Muscle layer of duodenum (tissue), 2 donors: ENCODE data around the gene KLHL35.
A peak's percentile ranks its signal among the peaks of the same experiment; 100 is the strongest.

Experiments
- H3K27ac ChIP-seq: one replicate; pipeline ENCODE4 v1.7.0; 2013; ENCODE audit warnings: mild to moderate bottlenecking, low read length
- H3K27me3 ChIP-seq: one replicate; pipeline ENCODE4 v1.7.0; 2013; ENCODE audit warnings: low read depth, mild to moderate bottlenecking, control low read depth, low read length
- H3K36me3 ChIP-seq, 2 donors: one replicate each; pipeline ENCODE4 v1.7.0; 2013; ENCODE audit warnings: low read length in 2 of 2, control low read depth in 1 of 2, mild to moderate bottlenecking in 1 of 2; ENCODE audit not compliant: insufficient read depth in 2 of 2, control insufficient read depth in 1 of 2
- H3K4me1 ChIP-seq, 2 donors: one replicate each; pipeline ENCODE4 v1.7.0; 2013; ENCODE audit warnings: low read length in 2 of 2, mild to moderate bottlenecking in 2 of 2, control low read depth in 1 of 2, moderate library complexity in 1 of 2; ENCODE audit not compliant: insufficient read depth in 2 of 2, control insufficient read depth in 1 of 2
- H3K4me3 ChIP-seq, 2 donors: one replicate each; pipeline ENCODE4 v1.7.0; 2013; ENCODE audit warnings: low read length in 2 of 2, low read depth in 1 of 2, mild to moderate bottlenecking in 1 of 2
- H3K9me3 ChIP-seq, 2 donors: one replicate each; pipeline ENCODE4 v1.7.0; 2013; ENCODE audit warnings: low read length in 2 of 2, control low read depth in 1 of 2, mild to moderate bottlenecking in 1 of 2; ENCODE audit not compliant: control insufficient read depth in 1 of 2
- donor health status: healthy.

Gene KLHL35

GRCh38 chr11:75475767-75476650, 43.0 kb upstream of the KLHL35 start:
- Histone ChIP-seq H3K4me1 (peaks cover 6 to 11% of the 10 kb centered on the region in 2 donors), H3K27ac (peak overlapping the region; percentile 14), H3K27me3 (no peaks in the 10 kb centered on the region), H3K4me3 (no peak overlapping the region), H3K36me3 (no peaks in the 10 kb centered on the region), H3K9me3 (no peaks in the 10 kb centered on the region)

GRCh38 chr11:75474878-75475766, 42.1 kb upstream of the KLHL35 start:
- H3K27me3 ChIP-seq = no peaks in the 10 kb centered on the region
- no peak overlapping the region for H3K4me3 ChIP-seq

GRCh38 chr11:75474240-75474639, 41.2 kb upstream of the KLHL35 start:
- peaks cover 6 to 11% of the 10 kb centered on the region in 2 donors for H3K4me1 ChIP-seq
- no peaks in the 10 kb centered on the region for H3K36me3 ChIP-seq
- no peak overlapping the region for H3K4me3 ChIP-seq
- H3K9me3 ChIP-seq = no peaks in the 10 kb centered on the region
- no peak overlapping the region for H3K27ac ChIP-seq
- no peaks in the 10 kb centered on the region for H3K27me3 ChIP-seq

More at GRCh38 chr11:75474878-75475766, 42.1 kb upstream of the KLHL35 start:
- Histone ChIP-seq H3K9me3 (no peaks in the 10 kb centered on the region), H3K4me1 (peaks cover 6 to 11% of the 10 kb centered on the region in 2 donors), H3K27ac (peak overlapping the region; percentile 14), H3K36me3 (no peaks in the 10 kb centered on the region)

- Histone ChIP-seq H3K9me3 (no peaks in the 10 kb centered on the region), H3K36me3 (no peaks in the 10 kb centered on the region), H3K4me1 (peaks cover 6 to 15% of the 10 kb centered on the region in 2 donors), H3K27ac (no peak overlapping the region), H3K4me3 (no peak overlapping the region), H3K27me3 (no peaks in the 10 kb centered on the region)
Measured at GRCh38 chr11:75473684-75474083, 40.7 kb upstream of the KLHL35 start.

- Histone ChIP-seq H3K4me1 (peaks cover 6 to 15% of the 10 kb centered on the region in 2 donors), H3K9me3 (no peaks in the 10 kb centered on the region), H3K36me3 (no peaks in the 10 kb centered on the region), H3K27me3 (no peaks in the 10 kb centered on the region), H3K4me3 (no peak overlapping the region), H3K27ac (no peak overlapping the region)
Measured at GRCh38 chr11:75472081-75472732, 39.2 kb upstream of the KLHL35 start.

GRCh38 chr11:75471176-75471973, 38.4 kb upstream of the KLHL35 start:
- Histone ChIP-seq H3K27ac (no peak overlapping the region), H3K4me1 (peaks cover 6 to 15% of the 10 kb centered on the region in 2 donors), H3K4me3 (no peak overlapping the region), H3K27me3 (no peaks in the 10 kb centered on the region), H3K9me3 (no peaks in the 10 kb centered on the region), H3K36me3 (no peaks in the 10 kb centered on the region)

DNA sequence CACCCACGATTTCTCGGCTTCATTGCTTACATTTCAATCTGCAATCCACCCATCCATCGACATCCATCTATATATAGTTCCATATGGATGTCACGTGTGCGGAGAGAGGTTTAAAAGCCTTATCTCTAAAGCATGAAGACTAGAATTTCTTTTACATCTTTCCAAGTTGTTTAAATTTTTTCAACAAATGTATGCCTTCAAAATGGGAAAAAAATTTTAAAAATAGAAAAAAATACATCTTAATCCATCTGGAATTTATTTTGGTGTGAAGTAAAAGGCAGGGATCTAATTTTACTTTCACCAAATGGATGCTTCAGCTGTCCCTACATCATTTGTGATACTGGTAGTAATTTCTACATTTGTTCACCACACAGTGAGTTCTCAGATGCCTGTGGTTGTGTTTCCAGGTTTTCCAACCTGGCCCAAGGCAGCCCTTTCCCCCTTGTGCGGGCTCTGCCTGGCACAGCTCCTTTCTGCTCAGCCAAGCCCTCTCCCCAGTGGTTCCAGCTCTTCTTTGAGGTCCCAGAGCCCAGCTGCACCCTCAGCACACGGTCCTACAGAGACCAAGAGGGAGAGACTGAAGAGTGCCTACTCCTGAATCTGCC, 37.6 kb upstream of the KLHL35 start:
- H3K4me3 ChIP-seq = no peak overlapping the region
- H3K4me1 ChIP-seq = peaks cover 0 to 9% of the 10 kb centered on the region in 2 donors
- H3K27ac ChIP-seq = no peak overlapping the region
- H3K36me3 ChIP-seq = no peaks in the 10 kb centered on the region
- no peaks in the 10 kb centered on the region for H3K27me3 ChIP-seq
- H3K9me3 ChIP-seq = no peaks in the 10 kb centered on the region

GRCh38 chr11:75469785-75470405, 36.9 kb upstream of the KLHL35 start:
- no peaks in the 10 kb centered on the region for H3K27me3 ChIP-seq
- no peak overlapping the region for H3K27ac ChIP-seq
- no peaks in the 10 kb centered on the region for H3K9me3 ChIP-seq
- no peaks in the 10 kb centered on the region for H3K36me3 ChIP-seq
- peaks cover 0 to 7% of the 10 kb centered on the region in 2 donors for H3K4me1 ChIP-seq
- no peak overlapping the region for H3K4me3 ChIP-seq

- Histone ChIP-seq H3K4me3 (no peak overlapping the region), H3K27me3 (no peaks in the 10 kb centered on the region), H3K36me3 (no peaks in the 10 kb centered on the region), H3K4me1 (peaks cover 0 to 4% of the 10 kb centered on the region in 2 donors), H3K27ac (no peak overlapping the region), H3K9me3 (no peaks in the 10 kb centered on the region)
Measured at GRCh38 chr11:75468534-75469340, 35.7 kb upstream of the KLHL35 start.
